K562 (cell line): Measurements from ENCODE around the gene VPREB1. TPM values are rescaled to one million over a fixed set of nuclear protein-coding genes. Genes with fewer than 3 reads are reported as not detected.

Experiments
- BRD4 ChIP-seq: fragments of 200-600 bp; sonication (generic); IDR thresholded peaks from 2 replicates; pipeline ENCODE4 v1.6.1; 2017; ENCODE audit warnings: inconsistent platforms
- DDX20 ChIP-seq: fragments of 450-650 bp; IDR thresholded peaks from 2 replicates; pipeline ENCODE4 v1.6.1; 2016; ENCODE audit warnings: missing genetic modification characterization, low read depth, mild to moderate bottlenecking, missing compliant biosample characterization, moderate library complexity
- DPF2 ChIP-seq: fragments of 450-650 bp; IDR thresholded peaks from 2 replicates; pipeline ENCODE4 v1.6.1; 2016
- GATAD2A ChIP-seq: fragments of 450-650 bp; IDR thresholded peaks from 2 replicates; pipeline ENCODE4 v1.6.1; 2017
- HMG20B ChIP-seq: fragments of 250-450 bp; sonication (Bioruptor Pico); IDR thresholded peaks from 2 replicates; pipeline ENCODE4 v1.5.0; 2021; ENCODE audit warnings: mild to moderate bottlenecking
- LARP7 ChIP-seq: fragments of 450-650 bp; IDR thresholded peaks from 2 replicates; pipeline ENCODE4 v1.6.1; 2016
- MTA1 ChIP-seq: fragments of 450-650 bp; IDR thresholded peaks from 2 replicates; pipeline ENCODE4 v1.6.1; 2017; ENCODE audit warnings: borderline replicate concordance
- NFATC3 ChIP-seq: fragments of 450-650 bp; IDR thresholded peaks from 2 replicates; pipeline ENCODE4 v1.6.1; 2017; ENCODE audit warnings: mild to moderate bottlenecking
- NFYB ChIP-seq: IDR thresholded peaks from 2 replicates; pipeline ENCODE4 v1.6.1; 2011; ENCODE audit warnings: mild to moderate bottlenecking, moderate library complexity; ENCODE audit not compliant: insufficient read length; ENCODE audit errors: extremely low read depth
- RBFOX2 ChIP-seq: fragments of 200-400 bp; formaldehyde crosslinking; IDR thresholded peaks from 2 replicates; pipeline ENCODE4 v1.6.1; 2017; ENCODE audit warnings: low read depth, mild to moderate bottlenecking, low read length, moderate library complexity
- SETDB1 ChIP-seq: IDR thresholded peaks from one replicate; pipeline ENCODE4 v1.6.1; 2012; ENCODE audit warnings: low read length, control low read depth, inconsistent platforms
- TBP ChIP-seq: optimal IDR thresholded peaks from 2 replicates; pipeline ENCODE3; 2011; ENCODE audit warnings: low read depth, low read length, improper control_type of control experiment
- TEAD2 ChIP-seq: fragments of 450-650 bp; IDR thresholded peaks from 2 replicates; pipeline ENCODE4 v1.6.1; 2016; ENCODE audit warnings: missing genetic modification characterization, control low read depth, missing compliant biosample characterization
- THRAP3 ChIP-seq: fragments of 450-650 bp; IDR thresholded peaks from 2 replicates; pipeline ENCODE4 v1.6.1; 2016; ENCODE audit warnings: mild to moderate bottlenecking, inconsistent platforms, borderline replicate concordance
- polyA plus RNA-seq, 8 experiments: library from polyadenylated mRNA; depleted of rRNA in 4 of 8; stranded (reverse) in 5 of 8; unstranded in 3 of 8; fragments of >200 nt; fragmentation: Nextera tagmentation in 2 of 8; fragmentation: Illumina TruSeq in 1 of 8; extraction: Ambion mirVana in 2 of 8; extraction: Trizol in 1 of 8; gene quantifications; 2 replicates each; pipeline versions ENCODE4 v1.2.1 to v1.2.3, GENCODE V29; 2011 to 2014; ENCODE audit warnings: inconsistent platforms in 1 of 8, missing spikeins in 1 of 8
- total RNA-seq, 7 experiments: library from RNA; depleted of rRNA in 6 of 7; stranded (reverse); fragments of >200 nt in 6 of 7; fragmentation: Illumina TruSeq in 2 of 7; extraction: Trizol in 2 of 7; gene quantifications; 2 replicates each; pipeline versions ENCODE4 v1.2.1 to v1.2.3, GENCODE V29; 2011 to 2021; ENCODE audit warnings: low replicate concordance in 1 of 7
- TF ChIP-seq, protein P1 (sequence below): IDR thresholded peaks from 2 replicates; pipeline ENCODE4 v1.6.1; 2011; ENCODE audit not compliant: insufficient read length; ENCODE audit errors: extremely low read depth
- TF ChIP-seq, protein P2 (sequence below): sonication (generic); formaldehyde crosslinking; IDR thresholded peaks from 2 replicates; pipeline ENCODE4 v1.8.1; 2022; ENCODE audit warnings: missing genetic modification reagents
- TF ChIP-seq, protein P3 (sequence below): fragments of 450-650 bp; IDR thresholded peaks from 2 replicates; pipeline ENCODE4 v1.6.1; 2016; ENCODE audit warnings: low read depth, mild to moderate bottlenecking, moderate library complexity
- TF ChIP-seq, protein P4 (sequence below): fragments of 250-450 bp; sonication (Bioruptor Pico); IDR thresholded peaks from 2 replicates; pipeline ENCODE4 v1.5.0; 2022; ENCODE audit warnings: mild to moderate bottlenecking
- TF ChIP-seq, protein P5 (sequence below): fragments of 450-650 bp; IDR thresholded peaks from 2 replicates; pipeline ENCODE4 v1.6.1; 2017; ENCODE audit warnings: mild to moderate bottlenecking, moderate library complexity
- TF ChIP-seq, protein P6 (sequence below): fragments of 200-800 bp; sonication (Bioruptor generic); IDR thresholded peaks from 2 replicates; pipeline ENCODE4 v1.6.1; 2017; ENCODE audit warnings: missing genetic modification characterization, missing compliant biosample characterization
- TF ChIP-seq, protein P7 (sequence below): sonication (generic); formaldehyde crosslinking; IDR thresholded peaks from 2 replicates; pipeline ENCODE4 v1.5.0; 2020; ENCODE audit warnings: missing genetic modification reagents

Gene VPREB1
- total and polyA plus RNA-seq, 9 of the 15 experiments (the other 6 are each of a cell fraction or from before 2014, with no cell fraction given), result not detected

DNA sequence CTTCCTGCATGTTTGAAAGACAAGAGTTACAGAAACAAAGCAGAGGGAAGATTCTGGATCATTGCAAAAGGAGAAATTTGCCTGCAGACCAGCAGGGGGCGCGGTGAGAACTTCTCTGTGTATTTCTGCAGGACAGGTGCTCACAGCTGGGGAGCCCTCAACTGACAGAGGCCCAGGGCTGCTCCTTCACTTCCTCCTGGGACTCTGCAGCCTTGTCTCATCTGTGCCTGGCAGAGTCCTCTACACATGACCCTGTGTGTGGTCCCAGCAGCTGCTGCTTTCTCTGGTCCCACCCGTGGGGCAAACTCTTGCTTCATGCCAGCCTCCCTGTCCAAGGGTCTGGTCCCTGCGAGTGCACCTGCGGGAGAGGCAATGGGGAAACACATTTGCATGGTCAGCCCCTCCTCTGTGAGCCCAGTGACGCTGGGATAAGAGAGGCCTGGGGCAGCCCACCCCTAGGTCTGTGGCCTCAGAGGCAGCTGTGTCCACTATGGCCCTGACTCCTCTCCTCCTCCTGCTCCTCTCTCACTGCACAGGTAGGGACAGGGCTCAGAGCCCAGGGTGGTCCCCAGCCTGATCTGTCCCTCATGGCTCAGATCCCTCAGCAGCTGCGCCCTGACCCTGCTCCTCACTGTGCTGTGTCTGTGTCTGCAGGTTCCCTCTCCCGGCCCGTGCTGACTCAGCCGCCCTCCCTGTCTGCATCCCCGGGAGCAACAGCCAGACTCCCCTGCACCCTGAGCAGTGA is 43.2 kb upstream of the VPREB1 start (continued):
- TF ChIP-seq, protein P1, sequence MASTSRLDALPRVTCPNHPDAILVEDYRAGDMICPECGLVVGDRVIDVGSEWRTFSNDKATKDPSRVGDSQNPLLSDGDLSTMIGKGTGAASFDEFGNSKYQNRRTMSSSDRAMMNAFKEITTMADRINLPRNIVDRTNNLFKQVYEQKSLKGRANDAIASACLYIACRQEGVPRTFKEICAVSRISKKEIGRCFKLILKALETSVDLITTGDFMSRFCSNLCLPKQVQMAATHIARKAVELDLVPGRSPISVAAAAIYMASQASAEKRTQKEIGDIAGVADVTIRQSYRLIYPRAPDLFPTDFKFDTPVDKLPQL, result no peak
- TF ChIP-seq, protein P2, sequence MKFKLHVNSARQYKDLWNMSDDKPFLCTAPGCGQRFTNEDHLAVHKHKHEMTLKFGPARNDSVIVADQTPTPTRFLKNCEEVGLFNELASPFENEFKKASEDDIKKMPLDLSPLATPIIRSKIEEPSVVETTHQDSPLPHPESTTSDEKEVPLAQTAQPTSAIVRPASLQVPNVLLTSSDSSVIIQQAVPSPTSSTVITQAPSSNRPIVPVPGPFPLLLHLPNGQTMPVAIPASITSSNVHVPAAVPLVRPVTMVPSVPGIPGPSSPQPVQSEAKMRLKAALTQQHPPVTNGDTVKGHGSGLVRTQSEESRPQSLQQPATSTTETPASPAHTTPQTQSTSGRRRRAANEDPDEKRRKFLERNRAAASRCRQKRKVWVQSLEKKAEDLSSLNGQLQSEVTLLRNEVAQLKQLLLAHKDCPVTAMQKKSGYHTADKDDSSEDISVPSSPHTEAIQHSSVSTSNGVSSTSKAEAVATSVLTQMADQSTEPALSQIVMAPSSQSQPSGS (CRISPR knock-in tag), result no peak
- TF ChIP-seq, protein P3, sequence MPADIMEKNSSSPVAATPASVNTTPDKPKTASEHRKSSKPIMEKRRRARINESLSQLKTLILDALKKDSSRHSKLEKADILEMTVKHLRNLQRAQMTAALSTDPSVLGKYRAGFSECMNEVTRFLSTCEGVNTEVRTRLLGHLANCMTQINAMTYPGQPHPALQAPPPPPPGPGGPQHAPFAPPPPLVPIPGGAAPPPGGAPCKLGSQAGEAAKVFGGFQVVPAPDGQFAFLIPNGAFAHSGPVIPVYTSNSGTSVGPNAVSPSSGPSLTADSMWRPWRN, result no peak
- TF ChIP-seq DPF2 (no peak), SETDB1 (peak; percentile 78), NFYB (no peak), GATAD2A (no peak), DDX20 (tag) (no peak), RBFOX2 (no peak), LARP7 (no peak), TEAD2 (no peak), THRAP3 (no peak), MTA1 (no peak), NFATC3 (no peak), HMG20B (no peak), TBP (no peak), BRD4 (no peak)
- TF ChIP-seq, protein P4, sequence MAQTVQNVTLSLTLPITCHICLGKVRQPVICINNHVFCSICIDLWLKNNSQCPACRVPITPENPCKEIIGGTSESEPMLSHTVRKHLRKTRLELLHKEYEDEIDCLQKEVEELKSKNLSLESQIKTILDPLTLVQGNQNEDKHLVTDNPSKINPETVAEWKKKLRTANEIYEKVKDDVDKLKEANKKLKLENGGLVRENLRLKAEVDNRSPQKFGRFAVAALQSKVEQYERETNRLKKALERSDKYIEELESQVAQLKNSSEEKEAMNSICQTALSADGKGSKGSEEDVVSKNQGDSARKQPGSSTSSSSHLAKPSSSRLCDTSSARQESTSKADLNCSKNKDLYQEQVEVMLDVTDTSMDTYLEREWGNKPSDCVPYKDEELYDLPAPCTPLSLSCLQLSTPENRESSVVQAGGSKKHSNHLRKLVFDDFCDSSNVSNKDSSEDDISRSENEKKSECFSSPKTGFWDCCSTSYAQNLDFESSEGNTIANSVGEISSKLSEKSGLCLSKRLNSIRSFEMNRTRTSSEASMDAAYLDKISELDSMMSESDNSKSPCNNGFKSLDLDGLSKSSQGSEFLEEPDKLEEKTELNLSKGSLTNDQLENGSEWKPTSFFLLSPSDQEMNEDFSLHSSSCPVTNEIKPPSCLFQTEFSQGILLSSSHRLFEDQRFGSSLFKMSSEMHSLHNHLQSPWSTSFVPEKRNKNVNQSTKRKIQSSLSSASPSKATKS, result no peak
- TF ChIP-seq, protein P5, sequence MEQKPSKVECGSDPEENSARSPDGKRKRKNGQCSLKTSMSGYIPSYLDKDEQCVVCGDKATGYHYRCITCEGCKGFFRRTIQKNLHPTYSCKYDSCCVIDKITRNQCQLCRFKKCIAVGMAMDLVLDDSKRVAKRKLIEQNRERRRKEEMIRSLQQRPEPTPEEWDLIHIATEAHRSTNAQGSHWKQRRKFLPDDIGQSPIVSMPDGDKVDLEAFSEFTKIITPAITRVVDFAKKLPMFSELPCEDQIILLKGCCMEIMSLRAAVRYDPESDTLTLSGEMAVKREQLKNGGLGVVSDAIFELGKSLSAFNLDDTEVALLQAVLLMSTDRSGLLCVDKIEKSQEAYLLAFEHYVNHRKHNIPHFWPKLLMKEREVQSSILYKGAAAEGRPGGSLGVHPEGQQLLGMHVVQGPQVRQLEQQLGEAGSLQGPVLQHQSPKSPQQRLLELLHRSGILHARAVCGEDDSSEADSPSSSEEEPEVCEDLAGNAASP, result no peak
- TF ChIP-seq, protein P6, sequence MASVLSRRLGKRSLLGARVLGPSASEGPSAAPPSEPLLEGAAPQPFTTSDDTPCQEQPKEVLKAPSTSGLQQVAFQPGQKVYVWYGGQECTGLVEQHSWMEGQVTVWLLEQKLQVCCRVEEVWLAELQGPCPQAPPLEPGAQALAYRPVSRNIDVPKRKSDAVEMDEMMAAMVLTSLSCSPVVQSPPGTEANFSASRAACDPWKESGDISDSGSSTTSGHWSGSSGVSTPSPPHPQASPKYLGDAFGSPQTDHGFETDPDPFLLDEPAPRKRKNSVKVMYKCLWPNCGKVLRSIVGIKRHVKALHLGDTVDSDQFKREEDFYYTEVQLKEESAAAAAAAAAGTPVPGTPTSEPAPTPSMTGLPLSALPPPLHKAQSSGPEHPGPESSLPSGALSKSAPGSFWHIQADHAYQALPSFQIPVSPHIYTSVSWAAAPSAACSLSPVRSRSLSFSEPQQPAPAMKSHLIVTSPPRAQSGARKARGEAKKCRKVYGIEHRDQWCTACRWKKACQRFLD (CRISPR knock-in tag), result no peak
- TF ChIP-seq, protein P7, sequence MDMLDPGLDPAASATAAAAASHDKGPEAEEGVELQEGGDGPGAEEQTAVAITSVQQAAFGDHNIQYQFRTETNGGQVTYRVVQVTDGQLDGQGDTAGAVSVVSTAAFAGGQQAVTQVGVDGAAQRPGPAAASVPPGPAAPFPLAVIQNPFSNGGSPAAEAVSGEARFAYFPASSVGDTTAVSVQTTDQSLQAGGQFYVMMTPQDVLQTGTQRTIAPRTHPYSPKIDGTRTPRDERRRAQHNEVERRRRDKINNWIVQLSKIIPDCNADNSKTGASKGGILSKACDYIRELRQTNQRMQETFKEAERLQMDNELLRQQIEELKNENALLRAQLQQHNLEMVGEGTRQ, result peak; percentile 22; the same call in 1 of the 2 replicates
